ENCODE results near the gene LNPK. TPM values are rescaled to one million over a fixed set of nuclear protein-coding genes. Genes with fewer than 3 reads are reported as not detected.
"Not testable (repeated sequence)": the region's sequence is repeated elsewhere in the genome, so short reads cannot be mapped to it uniquely, and the experiment has no call there.

Gene LNPK
- total RNA-seq, 1 donor from 2014 or later: 57.0 TPM

DNA sequence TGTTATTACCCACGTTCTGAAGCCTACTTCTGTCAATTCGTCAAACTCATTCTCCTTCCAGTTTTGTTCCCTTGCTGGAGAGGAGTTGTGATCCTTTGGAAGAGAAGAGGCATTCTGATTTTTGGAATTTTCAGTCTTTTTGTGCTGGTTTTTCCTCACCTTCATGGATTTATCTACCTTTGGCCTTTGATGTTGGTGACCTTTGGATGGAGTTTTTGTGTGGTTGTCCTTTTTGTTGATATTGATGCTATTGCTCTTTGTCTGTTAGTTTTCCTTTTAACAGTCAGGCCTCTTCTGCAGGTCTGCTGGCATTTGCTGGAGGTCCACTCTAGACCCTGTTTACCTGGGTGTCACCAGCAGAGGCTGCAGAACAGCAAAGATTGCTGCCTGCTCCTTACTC is 88.8 kb downstream of the LNPK start:
- not testable (repeated sequence) for DNase-seq (ENCODE audit: low spot score)

DNA sequence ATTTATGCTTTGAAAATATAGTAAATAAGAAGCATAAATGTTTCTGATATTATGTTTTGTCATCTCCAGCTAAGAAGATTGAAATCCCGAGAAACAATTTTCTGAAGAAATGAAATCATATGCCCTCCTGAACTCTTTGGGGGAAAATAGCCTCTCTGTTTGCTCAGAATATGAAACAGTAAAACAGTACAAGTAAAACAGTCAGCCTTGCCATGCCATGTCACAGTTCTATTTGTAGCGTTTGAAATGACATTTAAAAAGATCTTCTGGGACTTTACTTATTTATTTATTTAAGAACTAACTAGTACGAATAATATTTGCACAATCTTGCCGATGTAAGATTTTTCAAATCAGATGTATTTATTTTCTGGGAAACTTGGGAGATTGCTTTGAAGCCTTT is 98.0 kb downstream of the LNPK start:
- no peak for DNase-seq (ENCODE audit: low spot score)

DNA sequence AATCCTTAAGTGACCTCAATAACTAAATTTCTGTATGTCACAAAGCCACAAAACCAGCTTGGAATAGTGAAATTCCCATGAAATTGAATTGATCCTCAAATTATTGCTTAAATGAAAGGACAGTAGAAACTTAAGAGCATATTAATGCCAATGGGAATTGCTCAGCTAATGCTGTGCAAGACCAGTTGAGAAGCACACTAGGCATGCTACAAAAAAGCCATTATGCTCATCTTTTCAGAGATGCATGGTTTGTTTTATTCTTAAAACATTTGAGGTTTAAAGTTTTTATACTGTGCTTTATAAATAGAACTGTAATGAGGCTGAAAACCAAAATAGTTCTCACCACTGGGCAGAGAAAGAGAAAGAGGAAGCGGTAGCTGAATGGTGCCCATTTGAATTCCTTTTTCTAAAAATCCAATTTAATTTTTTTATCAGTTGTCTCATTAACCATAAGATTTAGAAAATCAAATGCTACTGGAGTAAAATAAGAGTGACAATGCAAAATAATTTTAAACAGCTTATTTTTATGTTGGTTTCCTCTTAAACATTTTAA is 98.6 kb downstream of the LNPK start:
- no peak for DNase-seq (ENCODE audit: low spot score)

DNA sequence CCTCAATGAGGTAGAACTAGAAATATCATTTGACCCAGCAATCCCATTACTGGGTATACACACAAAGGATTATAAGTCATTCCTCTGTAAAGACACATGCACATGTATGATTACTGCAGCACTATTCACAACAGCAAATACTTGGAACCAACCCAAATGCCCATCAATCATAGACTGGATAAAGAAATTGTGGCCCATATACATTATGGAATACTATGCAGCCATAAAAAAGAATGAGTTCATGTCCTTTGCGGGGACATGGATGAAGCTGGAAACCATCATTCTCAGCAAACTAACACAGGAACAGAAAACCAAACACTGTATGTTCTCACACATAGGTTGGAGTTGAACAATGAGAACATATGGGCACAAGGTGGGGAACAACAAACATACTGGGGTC is 106.1 kb downstream of the LNPK start:
- not testable (repeated sequence) for DNase-seq (ENCODE audit: low spot score)

DNA sequence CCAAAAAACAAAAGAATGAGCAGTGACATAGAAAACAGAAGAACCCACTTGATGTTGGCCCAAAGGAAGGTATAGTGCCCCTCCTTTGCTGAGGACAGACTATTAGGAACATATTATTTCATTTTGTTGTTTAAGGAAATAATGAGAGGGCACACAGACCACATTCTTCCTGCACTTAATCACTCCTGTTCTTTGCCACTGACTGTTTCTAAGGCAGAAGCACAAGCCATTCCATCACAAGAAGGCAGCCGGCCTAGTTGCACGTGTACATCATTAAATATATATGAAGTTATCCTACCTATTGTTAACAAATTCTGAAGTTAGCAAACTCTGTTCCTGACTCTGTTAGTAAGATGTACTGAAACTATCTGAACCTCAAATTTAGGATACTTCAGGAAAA is 110.0 kb downstream of the LNPK start:
- DNase-seq (ENCODE audit: low spot score): no peak

DNA sequence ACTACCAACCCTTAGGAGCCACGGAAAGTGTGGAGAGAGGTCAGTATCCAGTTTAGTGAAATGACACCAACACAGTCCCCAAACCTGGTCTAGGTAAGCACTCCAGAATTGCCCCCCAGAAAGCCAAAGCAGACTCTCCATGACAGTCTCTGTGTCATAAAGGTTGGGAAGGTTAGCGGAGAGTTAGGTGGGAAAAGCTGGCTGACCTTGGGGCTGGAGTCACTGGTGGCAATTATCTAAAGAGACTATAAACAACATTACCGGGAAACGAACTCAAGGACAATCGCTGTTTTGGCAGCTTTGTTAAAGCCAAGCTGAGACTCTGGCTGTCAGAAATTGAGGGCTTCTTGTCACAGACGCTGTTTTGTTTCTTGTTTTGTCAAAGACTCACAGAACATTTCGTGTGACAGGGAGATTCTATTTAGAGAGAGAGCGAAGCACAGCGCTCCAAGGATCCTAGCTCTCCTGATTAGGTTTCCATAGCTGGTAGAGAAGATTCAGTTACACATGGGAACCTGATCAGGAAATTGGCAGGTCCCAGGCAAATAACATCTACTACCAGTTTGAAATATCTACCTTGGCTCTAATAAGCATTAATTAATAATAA is 111.3 kb downstream of the LNPK start:
- DNase-seq (ENCODE audit: low spot score): no peak

DNA sequence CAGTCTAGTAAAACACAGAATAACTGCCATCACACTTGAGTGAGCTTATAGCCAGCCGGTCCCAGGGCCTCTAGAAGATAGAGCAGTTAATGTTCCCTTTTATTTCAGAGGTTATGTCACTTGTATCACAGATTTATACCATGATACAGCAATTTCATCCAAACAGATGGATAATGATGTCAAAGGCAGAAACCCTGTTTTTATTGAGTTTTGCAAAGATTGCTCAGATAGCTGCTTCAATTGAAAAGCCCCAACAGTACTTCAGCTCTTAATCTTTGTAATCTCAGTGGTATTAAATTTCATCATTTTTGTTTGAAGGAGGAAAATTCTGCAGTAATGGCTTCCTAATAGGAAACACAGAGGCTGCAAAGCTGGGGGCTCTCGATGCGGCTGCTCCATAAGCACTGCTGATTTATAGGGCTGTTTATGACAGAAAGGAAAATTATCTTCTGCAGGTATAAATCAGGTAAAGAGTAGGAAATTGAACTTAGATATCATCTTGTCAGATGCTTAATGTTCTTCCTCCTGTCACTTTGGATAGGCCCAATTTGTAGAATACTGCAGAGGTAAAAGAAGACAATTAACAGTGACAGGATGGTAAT is 112.3 kb downstream of the LNPK start:
- no peak for DNase-seq (ENCODE audit: low spot score)

DNA sequence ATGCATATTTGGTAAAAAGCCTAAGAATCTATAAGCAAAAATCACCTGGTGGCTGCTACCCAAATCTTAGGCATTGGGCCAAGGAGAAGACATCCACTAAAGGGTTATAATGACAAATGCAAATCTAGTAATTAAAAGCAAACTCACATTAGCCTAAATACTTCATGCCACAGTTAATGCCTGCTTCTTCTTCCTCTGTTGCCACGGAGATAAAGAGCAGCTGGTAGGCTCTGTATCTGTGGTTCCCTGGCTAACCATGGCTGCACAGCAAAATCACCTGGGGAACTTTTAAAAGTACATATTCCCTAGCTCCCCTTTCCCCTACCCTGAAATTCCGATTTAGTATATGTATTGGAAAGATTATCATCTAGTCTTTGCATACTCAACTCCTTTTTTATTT is 114.3 kb downstream of the LNPK start:
- DNase-seq (ENCODE audit: low spot score): no peak

DNA sequence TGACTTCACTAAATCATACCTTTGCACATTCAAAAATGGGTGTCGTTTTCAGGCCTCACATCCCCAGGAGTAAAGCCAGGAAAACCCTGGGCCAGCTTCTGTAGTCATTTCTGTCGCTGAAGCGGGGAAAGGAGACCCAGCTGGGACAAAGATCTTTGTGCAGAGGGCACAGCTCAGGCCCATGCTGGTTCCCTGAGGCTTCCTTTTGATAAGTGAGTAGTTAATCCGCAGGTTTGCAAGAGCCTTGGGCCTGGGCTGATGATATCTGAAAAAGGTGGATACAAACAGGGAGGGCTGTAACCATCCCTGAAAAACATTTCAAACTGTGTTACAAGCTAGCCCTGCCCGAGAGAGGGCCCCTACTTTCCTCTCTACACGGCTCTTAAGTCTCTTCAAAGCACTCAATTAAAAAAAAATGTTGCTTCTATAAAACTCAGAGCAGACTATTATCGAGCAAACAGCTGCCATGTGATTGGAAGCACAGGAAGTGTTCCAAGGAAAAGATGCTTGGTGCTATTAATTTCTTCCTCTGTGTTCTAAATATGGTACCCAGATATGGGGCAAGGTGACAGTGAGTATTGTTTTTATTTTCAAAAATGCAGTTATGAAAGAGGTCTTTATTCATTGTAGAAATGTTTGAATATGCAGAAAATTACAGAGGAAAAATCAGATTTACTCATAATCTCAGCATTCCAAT is 117.2 kb downstream of the LNPK start:
- no peak for DNase-seq (ENCODE audit: low spot score)

DNA sequence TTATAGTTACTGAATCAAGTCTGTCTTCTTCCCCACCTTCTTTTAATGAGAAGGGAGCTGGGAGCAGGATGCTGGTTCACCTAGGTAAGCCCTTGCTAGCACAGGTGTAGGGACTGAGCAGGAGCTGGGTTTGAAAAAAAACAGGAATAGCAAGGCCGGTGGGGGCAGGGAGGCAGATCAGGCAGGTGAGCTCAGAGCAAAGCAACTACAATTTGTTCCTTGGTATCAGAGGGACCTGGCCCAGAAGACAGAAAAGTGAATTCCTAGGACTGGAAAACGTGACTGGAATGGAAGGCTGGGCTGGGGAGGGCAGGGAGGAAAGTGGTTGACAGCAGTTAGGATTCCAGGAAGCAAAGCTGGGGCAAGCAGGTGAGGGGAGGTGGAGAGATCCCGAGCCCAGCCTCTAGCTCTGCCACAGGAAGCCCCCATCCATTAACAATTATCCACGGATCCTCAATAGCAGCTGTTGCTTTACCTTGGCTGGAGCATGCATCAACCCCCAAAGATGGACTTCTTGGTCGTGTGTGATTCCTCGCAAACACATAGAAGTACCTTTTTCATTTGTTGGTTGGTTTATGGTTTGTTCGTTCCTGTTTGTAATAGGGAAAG is 118.4 kb downstream of the LNPK start:
- no peak for DNase-seq (ENCODE audit: low spot score)

DNA sequence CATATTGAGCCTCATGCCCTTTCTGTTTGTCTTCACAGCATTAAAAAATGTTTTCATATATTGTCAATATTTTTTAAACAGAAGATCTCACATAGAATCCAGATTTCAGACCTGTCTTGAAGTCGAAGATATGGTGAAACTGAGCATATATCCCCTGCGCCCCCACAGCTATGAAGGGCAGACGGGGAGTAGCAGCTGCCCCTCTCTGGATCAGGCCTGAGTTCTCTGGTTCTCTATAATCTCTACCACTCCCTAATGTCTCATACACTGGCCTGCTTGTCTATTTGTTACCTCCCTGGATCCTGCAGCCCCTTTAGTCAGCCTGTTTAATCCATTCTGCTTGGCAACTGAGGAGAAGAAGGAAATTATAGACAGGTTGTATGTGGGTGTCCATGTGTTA is 122.4 kb downstream of the LNPK start:
- DNase-seq (ENCODE audit: low spot score): no peak

DNA sequence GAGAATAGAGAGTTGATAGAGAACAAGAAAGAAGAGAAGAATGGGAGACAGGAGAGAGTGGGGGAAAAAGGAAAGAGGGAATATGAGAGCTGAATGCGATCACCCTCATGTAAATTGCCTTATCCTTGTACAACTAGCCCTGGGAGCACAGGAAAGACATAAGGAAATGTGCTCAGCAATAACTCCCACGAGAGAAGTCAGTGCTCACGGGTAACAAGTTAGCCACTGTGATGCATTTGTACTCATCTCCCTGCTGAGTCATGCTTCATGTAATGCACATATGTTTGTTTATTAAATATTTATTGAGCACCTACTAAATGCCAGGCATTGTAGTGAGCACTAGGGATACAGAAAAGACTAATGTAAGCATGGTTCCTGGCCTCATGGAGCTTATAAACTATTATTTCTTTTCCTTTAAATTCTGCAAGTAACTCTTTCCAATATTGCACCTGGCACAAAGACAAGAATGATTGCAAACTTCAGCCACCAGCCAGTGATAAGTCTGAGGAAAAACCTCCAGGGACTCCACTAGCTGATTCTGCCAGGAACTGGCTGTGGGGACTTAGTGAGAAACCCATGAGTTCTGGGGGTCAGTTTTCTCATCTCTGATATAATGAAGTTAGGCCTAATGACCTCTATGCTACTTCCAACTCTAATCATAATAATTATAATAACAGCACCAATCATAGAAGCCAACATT is 124.1 kb downstream of the LNPK start:
- DNase-seq (ENCODE audit: low spot score): no peak

DNA sequence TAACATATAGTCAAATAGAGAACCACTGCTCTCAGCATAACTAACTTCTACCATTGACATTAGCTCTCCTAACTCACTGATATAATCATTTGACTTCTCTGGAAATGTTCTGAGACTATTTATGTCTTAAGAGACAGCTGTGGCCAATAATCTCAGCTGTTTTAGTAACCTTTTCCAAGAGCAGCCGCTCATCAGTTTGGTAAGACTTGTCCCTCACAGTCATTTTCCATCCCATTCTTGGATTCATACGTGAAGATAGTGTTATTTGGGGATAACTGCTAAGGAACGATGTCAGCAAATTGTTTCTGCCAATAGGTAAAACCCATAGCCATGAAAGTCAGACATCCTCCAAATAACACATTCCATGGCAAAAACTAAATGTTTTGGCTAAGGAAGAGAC is 127.8 kb downstream of the LNPK start:
- DNase-seq (ENCODE audit: low spot score): no peak

Other genes with a start within 250 kb of the LNPK start
- gene EVX2, start 81.7 kb upstream of the LNPK start, total RNA-seq: not detected
- 1.1 TPM for gene HOXD13, start 90.5 kb upstream of the LNPK start, total RNA-seq
- not detected for gene HOXD12, start 97.5 kb upstream of the LNPK start, total RNA-seq
- 1.2 TPM for gene HOXD11, start 105.0 kb upstream of the LNPK start, total RNA-seq
- gene HOXD10, start 114.5 kb upstream of the LNPK start, total RNA-seq: 1.7 TPM
- gene HOXD9, start 120.5 kb upstream of the LNPK start, total RNA-seq: 6.1 TPM
- gene HOXD8, start 127.4 kb upstream of the LNPK start, total RNA-seq: 13.3 TPM
- gene HOXD4, start 149.3 kb upstream of the LNPK start, total RNA-seq: 4.1 TPM
- 5.3 TPM for gene HOXD3, start 155.0 kb upstream of the LNPK start, total RNA-seq
- 1.1 TPM for gene HOXD1, start 186.4 kb upstream of the LNPK start, total RNA-seq

Measured in mesenteric fat pad (tissue), 1 donor.